Stomach (tissue), 4 donors: Measurements from ENCODE around the gene C2CD2L.

Source experiments
- CTCF ChIP-seq, 7 experiments: fragments of 450-650 bp in 4 of 7; fragments of 200-600 bp in 3 of 7; sonication (generic) in 3 of 7; IDR thresholded peaks; one replicate each; pipeline ENCODE4 v1.5.1; 2016 to 2019; ENCODE audit warnings: antibody characterized with exemption in 7 of 7, control low read depth in 2 of 7, mild to moderate bottlenecking in 1 of 7
- EP300 ChIP-seq: sonication (generic); formaldehyde crosslinking; IDR thresholded peaks from one replicate; pipeline ENCODE4 v1.6.1; 2017; ENCODE audit warnings: antibody characterized with exemption
- POLR2A ChIP-seq, 4 donors: fragments of 450-650 bp; IDR thresholded peaks; one replicate each; pipeline ENCODE4 v1.6.1; 2016; ENCODE audit warnings: antibody characterized with exemption in 4 of 4, control low read depth in 2 of 4, mild to moderate bottlenecking in 1 of 4, moderate library complexity in 1 of 4
- POLR2AphosphoS5 ChIP-seq, 3 donors: sonication (generic); formaldehyde crosslinking; IDR thresholded peaks; one replicate each; pipeline ENCODE4 v1.6.1; 2016; ENCODE audit warnings: antibody characterized with exemption in 3 of 3

- TF ChIP-seq CTCF (IDR thresholded peaks at IDR 0.05) (peak in 5 of 7 experiments; percentile 51 to 75 (median 62)), POLR2AphosphoS5 (IDR thresholded peaks at IDR 0.05) (no peak), EP300 (no peak), POLR2A (IDR thresholded peaks at IDR 0.05) (no peak)
Observed at GRCh38 chr11:119094816-119095065, 12.4 kb upstream of the C2CD2L start.
